Tibial nerve (tissue), 4 donors: ENCODE measurements around the gene NOS2.

Experiments used
- CTCF ChIP-seq, 5 experiments: fragments of 200-600 bp in 3 of 5; fragments of 450-650 bp in 2 of 5; sonication (generic) in 3 of 5; IDR thresholded peaks; one replicate each; pipeline ENCODE4 v1.5.1; 2016 to 2019; ENCODE audit warnings: antibody characterized with exemption in 5 of 5, mild to moderate bottlenecking in 3 of 5, moderate library complexity in 2 of 5
- EP300 ChIP-seq, 2 donors: sonication (generic); formaldehyde crosslinking; IDR thresholded peaks; one replicate each; pipeline ENCODE4 v1.6.1; 2017; ENCODE audit warnings: antibody characterized with exemption in 2 of 2, mild to moderate bottlenecking in 1 of 2
- POLR2A ChIP-seq, 2 donors: fragments of 450-650 bp; IDR thresholded peaks; one replicate each; pipeline ENCODE4 v1.6.1; 2017; ENCODE audit warnings: antibody characterized with exemption in 2 of 2, mild to moderate bottlenecking in 2 of 2, moderate library complexity in 2 of 2

GRCh38 chr17:27792095-27792494 is 8.2 kb downstream of the NOS2 start:
- TF ChIP-seq CTCF (IDR thresholded peaks at IDR 0.05) (no peak), POLR2A (IDR thresholded peaks at IDR 0.05) (no peak), EP300 (IDR thresholded peaks at IDR 0.05) (no peak)
